Glutamatergic neuron (in vitro differentiated cells): Measurements from ENCODE around the gene THSD7B. TPM values are rescaled to one million over a fixed set of nuclear protein-coding genes. Genes with fewer than 3 reads are reported as not detected.
"Not testable (repeated sequence)": the region's sequence is repeated elsewhere in the genome, so short reads cannot be mapped to it uniquely, and the experiment has no call there.

ENCODE experiments used
- DNase-seq: peaks from one replicate; pipeline ENCODE4 v3.0.0; 2022
- H3K27ac Mint-ChIP-seq: one replicate; pipeline ENCODE4 v1.8.0; 2020; ENCODE audit warnings: mild to moderate bottlenecking, mixed read lengths, inconsistent platforms; ENCODE audit not compliant: unreplicated experiment
- H3K27me3 Mint-ChIP-seq: one replicate; pipeline ENCODE4 v1.8.0; 2020; ENCODE audit warnings: mild to moderate bottlenecking, moderate library complexity, mixed read lengths, inconsistent platforms; ENCODE audit not compliant: unreplicated experiment
- H3K36me3 Mint-ChIP-seq: one replicate; pipeline ENCODE4 v1.8.0; 2020; ENCODE audit warnings: mild to moderate bottlenecking, mixed read lengths, inconsistent platforms; ENCODE audit not compliant: unreplicated experiment
- H3K4me1 Mint-ChIP-seq: one replicate; pipeline ENCODE4 v1.8.0; 2020; ENCODE audit warnings: mild to moderate bottlenecking, low read depth, mixed read lengths, inconsistent platforms; ENCODE audit not compliant: unreplicated experiment
- H3K4me3 Mint-ChIP-seq: one replicate; pipeline ENCODE4 v1.8.0; 2020; ENCODE audit warnings: mild to moderate bottlenecking, mixed read lengths, inconsistent platforms; ENCODE audit not compliant: unreplicated experiment
- H3K9me3 Mint-ChIP-seq: one replicate; pipeline ENCODE4 v1.8.0; 2020; ENCODE audit warnings: mild to moderate bottlenecking, moderate library complexity, mixed read lengths, inconsistent platforms; ENCODE audit not compliant: unreplicated experiment
- total RNA-seq: library from RNA; stranded (reverse); fragmentation: NEBNext Ultra II Directional; extraction: Animal tissue kit (Norgen Biotek cat#: 25700); gene quantifications from one replicate; pipeline ENCODE4 v1.2.1, GENCODE V29; 2021; ENCODE audit not compliant: unreplicated experiment
- TF ChIP-seq, protein P1 (sequence below): fragments of 200-600 bp; sonication (generic); IDR thresholded peaks from one replicate; pipeline ENCODE4 v1.5.0; 2021; ENCODE audit not compliant: partially characterized antibody, unreplicated experiment

The THSD7B gene
- total RNA-seq, 1 donor from 2014 or later, result 182 TPM

DNA sequence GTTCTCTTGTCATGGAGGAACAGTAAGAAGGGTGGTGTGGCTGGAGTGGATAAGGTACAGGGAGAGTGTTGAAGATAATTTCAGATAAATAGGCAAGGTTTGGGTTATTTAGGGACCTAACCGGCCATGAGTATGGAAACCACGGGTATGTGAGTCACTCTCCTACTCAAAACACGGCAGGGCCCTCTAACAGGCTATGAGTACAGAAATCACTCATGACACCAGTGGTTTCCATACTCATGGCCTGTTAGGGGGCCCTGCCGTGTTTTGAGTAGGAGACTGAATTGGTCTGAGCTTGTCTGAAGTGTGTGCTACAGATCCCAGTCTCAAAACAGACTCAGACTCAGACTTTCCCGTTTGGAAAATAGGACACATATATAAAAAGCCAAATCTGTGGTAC lies 770.6 kb downstream of the THSD7B start:
- TF ChIP-seq, protein P1, sequence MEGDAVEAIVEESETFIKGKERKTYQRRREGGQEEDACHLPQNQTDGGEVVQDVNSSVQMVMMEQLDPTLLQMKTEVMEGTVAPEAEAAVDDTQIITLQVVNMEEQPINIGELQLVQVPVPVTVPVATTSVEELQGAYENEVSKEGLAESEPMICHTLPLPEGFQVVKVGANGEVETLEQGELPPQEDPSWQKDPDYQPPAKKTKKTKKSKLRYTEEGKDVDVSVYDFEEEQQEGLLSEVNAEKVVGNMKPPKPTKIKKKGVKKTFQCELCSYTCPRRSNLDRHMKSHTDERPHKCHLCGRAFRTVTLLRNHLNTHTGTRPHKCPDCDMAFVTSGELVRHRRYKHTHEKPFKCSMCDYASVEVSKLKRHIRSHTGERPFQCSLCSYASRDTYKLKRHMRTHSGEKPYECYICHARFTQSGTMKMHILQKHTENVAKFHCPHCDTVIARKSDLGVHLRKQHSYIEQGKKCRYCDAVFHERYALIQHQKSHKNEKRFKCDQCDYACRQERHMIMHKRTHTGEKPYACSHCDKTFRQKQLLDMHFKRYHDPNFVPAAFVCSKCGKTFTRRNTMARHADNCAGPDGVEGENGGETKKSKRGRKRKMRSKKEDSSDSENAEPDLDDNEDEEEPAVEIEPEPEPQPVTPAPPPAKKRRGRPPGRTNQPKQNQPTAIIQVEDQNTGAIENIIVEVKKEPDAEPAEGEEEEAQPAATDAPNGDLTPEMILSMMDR, result no peak
- no peak overlapping the region for H3K4me3 Mint-ChIP-seq
- H3K36me3 Mint-ChIP-seq, result peaks cover 3% of the 10 kb centered on the region
- no peaks in the 10 kb centered on the region for H3K27me3 Mint-ChIP-seq
- no peaks in the 10 kb centered on the region for H3K4me1 Mint-ChIP-seq
- H3K9me3 Mint-ChIP-seq, result peaks cover 3% of the 10 kb centered on the region
- no peak for DNase-seq
- H3K27ac Mint-ChIP-seq, result no peak overlapping the region

- H3K27me3 Mint-ChIP-seq, result no peaks in the 10 kb centered on the region
- peaks cover 3% of the 10 kb centered on the region for H3K9me3 Mint-ChIP-seq
- TF ChIP-seq, protein P1, result no peak
- H3K4me1 Mint-ChIP-seq, result no peaks in the 10 kb centered on the region
- no peak overlapping the region for H3K4me3 Mint-ChIP-seq
- DNase-seq, result no peak
- H3K27ac Mint-ChIP-seq, result no peak overlapping the region
- peaks cover 14% of the 10 kb centered on the region for H3K36me3 Mint-ChIP-seq
Measured at GRCh38 chr2:137539336-137539735, 774.0 kb downstream of the THSD7B start.

DNA sequence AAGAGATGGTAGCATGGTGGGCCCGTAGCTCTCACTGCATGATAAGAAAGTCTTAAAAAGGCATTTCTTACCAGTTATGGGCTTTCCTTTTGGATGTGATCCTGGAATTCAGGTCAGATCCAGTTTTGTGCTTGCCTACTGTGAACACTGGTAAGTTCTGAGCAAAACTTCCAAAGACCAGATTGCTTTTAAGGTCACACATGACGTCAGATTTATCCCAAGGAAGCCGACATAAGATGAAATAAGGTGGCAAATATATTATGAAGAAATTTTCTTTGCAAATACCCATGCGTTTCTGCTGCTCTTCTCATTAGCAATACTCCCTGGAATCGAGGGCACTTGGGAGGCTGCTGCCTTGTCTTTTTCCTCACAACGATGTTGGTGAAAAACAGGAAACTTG lies 782.5 kb downstream of the THSD7B start:
- Mint-ChIP-seq H3K4me3 (no peak overlapping the region), H3K27me3 (no peaks in the 10 kb centered on the region), H3K36me3 (no peaks in the 10 kb centered on the region), H3K27ac (no peak overlapping the region), H3K4me1 (no peaks in the 10 kb centered on the region), H3K9me3 (peaks cover 4% of the 10 kb centered on the region)
- TF ChIP-seq, protein P1, result no peak
- DNase-seq, result no peak

- Mint-ChIP-seq H3K27ac (no peak overlapping the region), H3K9me3 (peaks cover 2% of the 10 kb centered on the region), H3K27me3 (no peaks in the 10 kb centered on the region), H3K4me1 (no peaks in the 10 kb centered on the region), H3K36me3 (no peaks in the 10 kb centered on the region), H3K4me3 (no peak overlapping the region)
- TF ChIP-seq, protein P1, result no peak
- DNase-seq, result no peak
Measured at GRCh38 chr2:137566387-137566786, 801.0 kb downstream of the THSD7B start.

DNA sequence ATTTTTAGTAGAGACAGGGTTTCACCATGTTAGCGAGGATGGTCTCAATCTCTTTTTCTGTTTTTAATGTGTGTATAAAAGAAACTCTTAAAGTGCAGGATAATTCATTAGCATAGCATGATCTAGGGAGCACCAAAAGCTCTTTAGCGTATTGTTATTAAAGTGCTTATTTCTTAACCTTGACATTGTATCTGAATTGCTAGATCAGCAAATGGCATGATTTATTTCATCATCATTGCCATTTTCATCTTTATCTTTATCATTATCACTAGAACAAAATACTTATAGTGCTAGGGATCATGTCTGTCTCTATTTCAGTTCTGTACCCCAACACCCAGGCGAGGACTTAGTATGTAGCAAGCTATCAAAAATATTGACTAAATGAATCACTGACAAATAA lies 805.1 kb downstream of the THSD7B start:
- TF ChIP-seq, protein P1, result no peak
- no peak for DNase-seq
- no peak overlapping the region for H3K4me3 Mint-ChIP-seq
- peaks cover 2% of the 10 kb centered on the region for H3K9me3 Mint-ChIP-seq
- H3K4me1 Mint-ChIP-seq, result no peaks in the 10 kb centered on the region
- H3K27ac Mint-ChIP-seq, result no peak overlapping the region
- no peaks in the 10 kb centered on the region for H3K36me3 Mint-ChIP-seq
- H3K27me3 Mint-ChIP-seq, result no peaks in the 10 kb centered on the region

- H3K4me1 Mint-ChIP-seq, H3K4me3 Mint-ChIP-seq, H3K27me3 Mint-ChIP-seq, DNase-seq, H3K27ac Mint-ChIP-seq: not testable (repeated sequence)
- Mint-ChIP-seq H3K9me3 (peaks cover 15% of the 10 kb centered on the region), H3K36me3 (peaks cover 12% of the 10 kb centered on the region)
Measured at GRCh38 chr2:137587834-137588233, 822.5 kb downstream of the THSD7B start.

GRCh38 chr2:137588578-137588977 lies 823.2 kb downstream of the THSD7B start:
- DNase-seq, H3K27me3 Mint-ChIP-seq, H3K27ac Mint-ChIP-seq, H3K4me1 Mint-ChIP-seq, H3K4me3 Mint-ChIP-seq: not testable (repeated sequence)
- Mint-ChIP-seq H3K9me3 (peaks cover 13% of the 10 kb centered on the region), H3K36me3 (peaks cover 12% of the 10 kb centered on the region)
